GM23338 (cell line): ENCODE data around the gene GNG4.

Experiments used
- CREB1 ChIP-seq: fragments of 250-450 bp; sonication (Bioruptor Pico); IDR thresholded peaks from 2 replicates; pipeline ENCODE4 v1.5.0; 2020; ENCODE audit warnings: low read depth, mild to moderate bottlenecking, moderate library complexity
- CTCF ChIP-seq, 2 experiments: fragments of 200-600 bp in 1 of 2; sonication (generic) in 1 of 2; conservative IDR thresholded peaks; 2 replicates each; pipeline versions ENCODE4 v1.5.1 to v1.6.1; 2016 to 2017; ENCODE audit warnings: antibody characterized with exemption in 2 of 2, low read depth in 2 of 2, mild to moderate bottlenecking in 2 of 2, moderate library complexity in 1 of 2
- EZH2 ChIP-seq: fragments of 200-600 bp; sonication (generic); IDR thresholded peaks from one replicate; pipeline ENCODE4 v1.8.0; 2017; ENCODE audit warnings: antibody characterized with exemption, mild to moderate bottlenecking, low read depth; ENCODE audit not compliant: unreplicated experiment
- EZH2phosphoT487 ChIP-seq: fragments of 200-600 bp; sonication (generic); IDR thresholded peaks from one replicate; pipeline ENCODE4 v1.8.1; 2018; ENCODE audit warnings: antibody characterized with exemption; ENCODE audit not compliant: unreplicated experiment
- JUNB ChIP-seq: IDR thresholded peaks from one replicate; pipeline ENCODE4 v1.6.1; 2016; ENCODE audit warnings: antibody characterized with exemption; ENCODE audit not compliant: unreplicated experiment
- POLR2AphosphoS5 ChIP-seq: IDR thresholded peaks from 2 replicates; pipeline ENCODE4 v1.6.1; 2016; ENCODE audit warnings: antibody characterized with exemption, low read depth
- ZNF114 ChIP-seq: fragments of 250-450 bp; sonication (Bioruptor Pico); IDR thresholded peaks from 2 replicates; pipeline ENCODE4 v1.5.0; 2020; ENCODE audit warnings: mild to moderate bottlenecking, moderate library complexity
- TF ChIP-seq, protein P1 (sequence below): IDR thresholded peaks from one replicate; pipeline ENCODE4 v1.6.1; 2018; ENCODE audit warnings: antibody characterized with exemption; ENCODE audit not compliant: unreplicated experiment
- TF ChIP-seq, protein P2 (sequence below): fragments of 250-450 bp; sonication (Bioruptor Pico); IDR thresholded peaks from 2 replicates; pipeline ENCODE4 v1.5.0; 2020; ENCODE audit warnings: mild to moderate bottlenecking, moderate library complexity

DNA sequence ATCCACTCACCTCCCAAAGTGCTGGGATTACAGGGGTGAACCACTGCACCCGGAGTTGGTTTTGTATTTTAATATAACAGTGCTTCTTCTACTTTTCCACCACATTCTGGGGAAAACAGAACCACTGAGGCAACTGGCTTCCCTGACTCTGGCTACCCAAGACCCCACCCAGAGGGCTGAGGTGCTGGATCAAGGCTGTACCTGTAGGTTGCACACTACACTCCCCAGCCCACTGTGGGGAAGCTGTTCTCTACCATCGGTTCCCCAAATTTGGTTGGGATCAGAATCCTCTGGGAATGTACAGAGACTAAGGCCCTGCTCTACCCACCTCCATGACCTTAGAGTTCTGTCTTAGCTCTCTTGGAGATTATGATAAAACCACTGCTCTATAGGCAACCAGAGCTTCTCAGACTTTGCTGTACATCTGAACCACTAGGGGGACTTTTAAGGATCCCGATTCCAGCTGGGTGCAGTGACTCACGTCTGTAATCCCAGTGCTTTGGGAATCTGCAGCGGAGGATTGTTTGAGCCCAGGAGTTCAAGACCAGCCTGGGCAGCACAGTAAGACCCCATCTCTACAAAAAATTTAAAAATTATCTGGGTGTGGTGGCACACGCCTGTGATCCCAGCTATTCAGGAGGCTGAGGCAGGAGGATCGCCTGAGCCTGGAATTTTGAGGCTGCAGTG, 51.6 kb downstream of the GNG4 start:
- TF ChIP-seq CTCF (conservative IDR thresholded peaks at IDR 0.05; ENCODE audit: low read depth in 2 of 2) = peak; percentile 46 to 57
- no peak for TF ChIP-seq EZH2phosphoT487
- TF ChIP-seq POLR2AphosphoS5 = no peak
- no peak for TF ChIP-seq EZH2
- TF ChIP-seq, protein P1, sequence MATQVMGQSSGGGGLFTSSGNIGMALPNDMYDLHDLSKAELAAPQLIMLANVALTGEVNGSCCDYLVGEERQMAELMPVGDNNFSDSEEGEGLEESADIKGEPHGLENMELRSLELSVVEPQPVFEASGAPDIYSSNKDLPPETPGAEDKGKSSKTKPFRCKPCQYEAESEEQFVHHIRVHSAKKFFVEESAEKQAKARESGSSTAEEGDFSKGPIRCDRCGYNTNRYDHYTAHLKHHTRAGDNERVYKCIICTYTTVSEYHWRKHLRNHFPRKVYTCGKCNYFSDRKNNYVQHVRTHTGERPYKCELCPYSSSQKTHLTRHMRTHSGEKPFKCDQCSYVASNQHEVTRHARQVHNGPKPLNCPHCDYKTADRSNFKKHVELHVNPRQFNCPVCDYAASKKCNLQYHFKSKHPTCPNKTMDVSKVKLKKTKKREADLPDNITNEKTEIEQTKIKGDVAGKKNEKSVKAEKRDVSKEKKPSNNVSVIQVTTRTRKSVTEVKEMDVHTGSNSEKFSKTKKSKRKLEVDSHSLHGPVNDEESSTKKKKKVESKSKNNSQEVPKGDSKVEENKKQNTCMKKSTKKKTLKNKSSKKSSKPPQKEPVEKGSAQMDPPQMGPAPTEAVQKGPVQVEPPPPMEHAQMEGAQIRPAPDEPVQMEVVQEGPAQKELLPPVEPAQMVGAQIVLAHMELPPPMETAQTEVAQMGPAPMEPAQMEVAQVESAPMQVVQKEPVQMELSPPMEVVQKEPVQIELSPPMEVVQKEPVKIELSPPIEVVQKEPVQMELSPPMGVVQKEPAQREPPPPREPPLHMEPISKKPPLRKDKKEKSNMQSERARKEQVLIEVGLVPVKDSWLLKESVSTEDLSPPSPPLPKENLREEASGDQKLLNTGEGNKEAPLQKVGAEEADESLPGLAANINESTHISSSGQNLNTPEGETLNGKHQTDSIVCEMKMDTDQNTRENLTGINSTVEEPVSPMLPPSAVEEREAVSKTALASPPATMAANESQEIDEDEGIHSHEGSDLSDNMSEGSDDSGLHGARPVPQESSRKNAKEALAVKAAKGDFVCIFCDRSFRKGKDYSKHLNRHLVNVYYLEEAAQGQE = no peak
- no peak for TF ChIP-seq JUNB
- TF ChIP-seq CREB1 (CRISPR knock-in tag) = no peak
- no peak for TF ChIP-seq ZNF114 (CRISPR knock-in tag)
- TF ChIP-seq, protein P2, sequence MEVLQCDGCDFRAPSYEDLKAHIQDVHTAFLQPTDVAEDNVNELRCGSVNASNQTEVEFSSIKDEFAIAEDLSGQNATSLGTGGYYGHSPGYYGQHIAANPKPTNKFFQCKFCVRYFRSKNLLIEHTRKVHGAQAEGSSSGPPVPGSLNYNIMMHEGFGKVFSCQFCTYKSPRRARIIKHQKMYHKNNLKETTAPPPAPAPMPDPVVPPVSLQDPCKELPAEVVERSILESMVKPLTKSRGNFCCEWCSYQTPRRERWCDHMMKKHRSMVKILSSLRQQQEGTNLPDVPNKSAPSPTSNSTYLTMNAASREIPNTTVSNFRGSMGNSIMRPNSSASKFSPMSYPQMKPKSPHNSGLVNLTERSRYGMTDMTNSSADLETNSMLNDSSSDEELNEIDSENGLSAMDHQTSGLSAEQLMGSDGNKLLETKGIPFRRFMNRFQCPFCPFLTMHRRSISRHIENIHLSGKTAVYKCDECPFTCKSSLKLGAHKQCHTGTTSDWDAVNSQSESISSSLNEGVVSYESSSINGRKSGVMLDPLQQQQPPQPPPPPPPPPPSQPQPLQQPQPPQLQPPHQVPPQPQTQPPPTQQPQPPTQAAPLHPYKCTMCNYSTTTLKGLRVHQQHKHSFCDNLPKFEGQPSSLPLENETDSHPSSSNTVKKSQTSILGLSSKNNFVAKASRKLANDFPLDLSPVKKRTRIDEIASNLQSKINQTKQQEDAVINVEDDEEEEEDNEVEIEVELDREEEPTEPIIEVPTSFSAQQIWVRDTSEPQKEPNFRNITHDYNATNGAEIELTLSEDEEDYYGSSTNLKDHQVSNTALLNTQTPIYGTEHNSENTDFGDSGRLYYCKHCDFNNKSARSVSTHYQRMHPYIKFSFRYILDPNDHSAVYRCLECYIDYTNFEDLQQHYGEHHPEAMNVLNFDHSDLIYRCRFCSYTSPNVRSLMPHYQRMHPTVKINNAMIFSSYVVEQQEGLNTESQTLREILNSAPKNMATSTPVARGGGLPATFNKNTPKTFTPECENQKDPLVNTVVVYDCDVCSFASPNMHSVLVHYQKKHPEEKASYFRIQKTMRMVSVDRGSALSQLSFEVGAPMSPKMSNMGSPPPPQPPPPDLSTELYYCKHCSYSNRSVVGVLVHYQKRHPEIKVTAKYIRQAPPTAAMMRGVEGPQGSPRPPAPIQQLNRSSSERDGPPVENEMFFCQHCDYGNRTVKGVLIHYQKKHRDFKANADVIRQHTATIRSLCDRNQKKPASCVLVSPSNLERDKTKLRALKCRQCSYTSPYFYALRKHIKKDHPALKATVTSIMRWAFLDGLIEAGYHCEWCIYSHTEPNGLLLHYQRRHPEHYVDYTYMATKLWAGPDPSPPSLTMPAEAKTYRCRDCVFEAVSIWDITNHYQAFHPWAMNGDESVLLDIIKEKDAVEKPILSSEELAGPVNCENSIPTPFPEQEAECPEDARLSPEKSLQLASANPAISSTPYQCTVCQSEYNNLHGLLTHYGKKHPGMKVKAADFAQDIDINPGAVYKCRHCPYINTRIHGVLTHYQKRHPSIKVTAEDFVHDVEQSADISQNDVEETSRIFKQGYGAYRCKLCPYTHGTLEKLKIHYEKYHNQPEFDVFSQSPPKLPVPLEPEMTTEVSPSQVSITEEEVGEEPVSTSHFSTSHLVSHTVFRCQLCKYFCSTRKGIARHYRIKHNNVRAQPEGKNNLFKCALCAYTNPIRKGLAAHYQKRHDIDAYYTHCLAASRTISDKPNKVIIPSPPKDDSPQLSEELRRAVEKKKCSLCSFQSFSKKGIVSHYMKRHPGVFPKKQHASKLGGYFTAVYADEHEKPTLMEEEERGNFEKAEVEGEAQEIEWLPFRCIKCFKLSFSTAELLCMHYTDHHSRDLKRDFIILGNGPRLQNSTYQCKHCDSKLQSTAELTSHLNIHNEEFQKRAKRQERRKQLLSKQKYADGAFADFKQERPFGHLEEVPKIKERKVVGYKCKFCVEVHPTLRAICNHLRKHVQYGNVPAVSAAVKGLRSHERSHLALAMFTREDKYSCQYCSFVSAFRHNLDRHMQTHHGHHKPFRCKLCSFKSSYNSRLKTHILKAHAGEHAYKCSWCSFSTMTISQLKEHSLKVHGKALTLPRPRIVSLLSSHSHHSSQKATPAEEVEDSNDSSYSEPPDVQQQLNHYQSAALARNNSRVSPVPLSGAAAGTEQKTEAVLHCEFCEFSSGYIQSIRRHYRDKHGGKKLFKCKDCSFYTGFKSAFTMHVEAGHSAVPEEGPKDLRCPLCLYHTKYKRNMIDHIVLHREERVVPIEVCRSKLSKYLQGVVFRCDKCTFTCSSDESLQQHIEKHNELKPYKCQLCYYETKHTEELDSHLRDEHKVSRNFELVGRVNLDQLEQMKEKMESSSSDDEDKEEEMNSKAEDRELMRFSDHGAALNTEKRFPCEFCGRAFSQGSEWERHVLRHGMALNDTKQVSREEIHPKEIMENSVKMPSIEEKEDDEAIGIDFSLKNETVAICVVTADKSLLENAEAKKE = no peak
